Measurements from ENCODE around the gene DACH1. TPM values are rescaled to one million over a fixed set of nuclear protein-coding genes. Genes with fewer than 3 reads are reported as not detected.

The DACH1 gene
- total RNA-seq, 4 donors from 2014 or later: 1.0 to 6.3 (median 2.4) TPM

DNA sequence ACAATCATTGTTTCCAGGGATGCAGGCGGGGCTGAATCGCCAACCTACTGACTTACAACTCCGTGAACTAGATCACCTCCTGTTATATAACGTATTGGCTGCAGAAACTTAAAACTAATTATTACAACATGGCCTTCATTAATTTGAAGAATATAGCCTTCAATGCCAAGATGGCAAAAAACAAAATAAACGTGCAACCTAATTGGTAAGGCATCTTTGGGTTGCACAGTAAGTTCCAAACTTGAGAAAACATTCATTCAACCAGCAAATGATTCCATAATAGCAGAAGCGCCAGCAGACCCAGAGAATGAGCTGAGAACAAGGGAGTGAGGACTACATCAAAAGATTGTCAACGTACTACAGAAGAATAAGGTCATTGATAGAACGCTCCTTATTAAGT, 39.8 kb downstream of the DACH1 start:
- Histone ChIP-seq H3K27me3 (no peaks in the 10 kb centered on the region), H3K27ac (no peak overlapping the region), H3K9me3 (no peaks in the 10 kb centered on the region), H3K36me3 (no peaks in the 10 kb centered on the region), H3K4me1 (no peaks in the 10 kb centered on the region), H3K4me3 (no peak overlapping the region)
- TF ChIP-seq POLR2AphosphoS5 (IDR thresholded peaks at IDR 0.05): no peak
- TF ChIP-seq POLR2A (IDR thresholded peaks at IDR 0.05): no peak
- no peak for TF ChIP-seq EP300 (IDR thresholded peaks at IDR 0.05)
- TF ChIP-seq, protein P1, sequence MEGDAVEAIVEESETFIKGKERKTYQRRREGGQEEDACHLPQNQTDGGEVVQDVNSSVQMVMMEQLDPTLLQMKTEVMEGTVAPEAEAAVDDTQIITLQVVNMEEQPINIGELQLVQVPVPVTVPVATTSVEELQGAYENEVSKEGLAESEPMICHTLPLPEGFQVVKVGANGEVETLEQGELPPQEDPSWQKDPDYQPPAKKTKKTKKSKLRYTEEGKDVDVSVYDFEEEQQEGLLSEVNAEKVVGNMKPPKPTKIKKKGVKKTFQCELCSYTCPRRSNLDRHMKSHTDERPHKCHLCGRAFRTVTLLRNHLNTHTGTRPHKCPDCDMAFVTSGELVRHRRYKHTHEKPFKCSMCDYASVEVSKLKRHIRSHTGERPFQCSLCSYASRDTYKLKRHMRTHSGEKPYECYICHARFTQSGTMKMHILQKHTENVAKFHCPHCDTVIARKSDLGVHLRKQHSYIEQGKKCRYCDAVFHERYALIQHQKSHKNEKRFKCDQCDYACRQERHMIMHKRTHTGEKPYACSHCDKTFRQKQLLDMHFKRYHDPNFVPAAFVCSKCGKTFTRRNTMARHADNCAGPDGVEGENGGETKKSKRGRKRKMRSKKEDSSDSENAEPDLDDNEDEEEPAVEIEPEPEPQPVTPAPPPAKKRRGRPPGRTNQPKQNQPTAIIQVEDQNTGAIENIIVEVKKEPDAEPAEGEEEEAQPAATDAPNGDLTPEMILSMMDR (IDR thresholded peaks at IDR 0.05): no peak
- 79% methylated on average over 8 of the region's 8 CpGs for WGBS
- no peak for DNase-seq (ENCODE audit: low spot score in 2 of 2)

DNA sequence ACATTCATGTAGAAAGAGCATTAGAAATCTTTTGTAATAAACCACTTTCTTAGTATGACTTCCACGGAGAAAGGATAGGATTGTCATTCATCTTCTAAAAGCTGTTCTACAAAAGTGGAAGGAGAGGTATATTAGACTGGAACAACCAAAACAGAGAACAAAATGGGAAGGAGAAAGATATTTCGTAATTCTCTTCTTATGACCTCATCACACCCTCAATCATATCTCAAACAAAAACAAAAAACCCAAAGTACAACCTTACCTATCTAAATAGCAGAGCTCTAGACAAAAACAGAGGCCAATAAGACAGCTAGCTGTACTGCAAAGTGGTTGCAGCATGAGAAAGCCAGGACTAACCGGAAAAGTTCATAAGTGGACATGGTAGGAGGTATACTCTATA, 46.3 kb downstream of the DACH1 start:
- H3K9me3 ChIP-seq: no peaks in the 10 kb centered on the region
- no peaks in the 10 kb centered on the region for H3K4me1 ChIP-seq
- H3K27me3 ChIP-seq: no peaks in the 10 kb centered on the region
- H3K4me3 ChIP-seq: no peak overlapping the region
- 83% methylated on average over 3 of the region's 3 CpGs for WGBS
- no peaks in the 10 kb centered on the region for H3K36me3 ChIP-seq
- H3K27ac ChIP-seq: no peak overlapping the region
- TF ChIP-seq POLR2AphosphoS5 (IDR thresholded peaks at IDR 0.05) (no peak), EP300 (IDR thresholded peaks at IDR 0.05) (no peak), POLR2A (IDR thresholded peaks at IDR 0.05) (no peak)
- TF ChIP-seq, protein P1 (IDR thresholded peaks at IDR 0.05): no peak
- no peak for DNase-seq (ENCODE audit: low spot score in 2 of 2)

DNA sequence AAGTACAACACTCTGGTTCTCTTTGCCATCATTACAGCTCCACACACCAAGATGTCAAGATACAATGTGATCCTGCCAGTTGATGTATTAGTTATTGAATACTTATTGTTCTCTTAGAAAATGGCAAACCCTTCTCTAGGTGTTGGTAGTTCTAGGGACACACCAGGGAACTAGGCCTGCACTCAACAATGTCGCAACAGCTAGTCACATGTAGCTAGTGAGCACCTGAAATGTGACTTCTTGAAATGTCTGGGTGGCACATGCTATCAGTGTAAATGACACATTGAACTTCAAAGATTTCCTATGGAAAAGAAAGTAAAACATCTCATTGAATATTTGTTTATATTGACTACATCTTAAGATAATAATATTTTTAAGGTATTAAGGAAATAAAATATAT, 49.7 kb downstream of the DACH1 start:
- H3K27ac ChIP-seq: no peak overlapping the region
- TF ChIP-seq POLR2AphosphoS5 (IDR thresholded peaks at IDR 0.05) (no peak), POLR2A (IDR thresholded peaks at IDR 0.05) (no peak), EP300 (IDR thresholded peaks at IDR 0.05) (no peak)
- TF ChIP-seq, protein P1 (IDR thresholded peaks at IDR 0.05): no peak
- no peaks in the 10 kb centered on the region for H3K4me1 ChIP-seq
- no peaks in the 10 kb centered on the region for H3K27me3 ChIP-seq
- H3K36me3 ChIP-seq: no peaks in the 10 kb centered on the region
- no peaks in the 10 kb centered on the region for H3K9me3 ChIP-seq
- no peak for DNase-seq (ENCODE audit: low spot score in 2 of 2)
- H3K4me3 ChIP-seq: no peak overlapping the region
- WGBS: 100% methylated on average over 1 of the region's 1 CpG

DNA sequence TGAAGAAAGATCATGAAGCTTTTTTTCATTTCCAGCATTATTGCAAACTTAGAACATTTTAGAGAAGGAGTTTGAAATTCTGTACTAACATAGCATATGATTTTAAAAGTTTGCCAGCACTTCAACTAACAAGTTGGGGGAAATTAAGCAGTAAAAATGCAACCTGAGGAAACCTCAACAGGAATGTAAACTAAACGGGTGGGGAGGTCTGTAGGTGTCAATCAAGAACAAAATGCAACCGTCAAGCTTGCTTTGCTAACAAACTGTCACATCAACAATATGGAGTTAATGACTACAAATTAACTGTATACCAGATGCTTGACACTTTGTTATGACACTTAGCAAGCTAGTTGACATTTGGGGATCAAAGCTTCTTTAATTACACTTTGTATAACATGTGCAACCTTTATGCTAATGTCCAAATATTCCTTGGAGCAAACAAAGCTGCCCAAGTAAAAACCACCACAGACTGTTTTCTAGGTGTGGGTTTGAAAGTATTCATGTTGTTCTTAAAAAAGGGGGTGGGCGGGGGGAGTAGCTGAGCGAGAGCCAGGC, 52.1 kb downstream of the DACH1 start:
- H3K4me1 ChIP-seq: no peaks in the 10 kb centered on the region
- H3K27me3 ChIP-seq: no peaks in the 10 kb centered on the region
- TF ChIP-seq POLR2AphosphoS5 (IDR thresholded peaks at IDR 0.05) (no peak), EP300 (IDR thresholded peaks at IDR 0.05) (no peak), POLR2A (IDR thresholded peaks at IDR 0.05) (no peak)
- TF ChIP-seq, protein P1 (IDR thresholded peaks at IDR 0.05): no peak
- no peaks in the 10 kb centered on the region for H3K36me3 ChIP-seq
- DNase-seq (ENCODE audit: low spot score in 2 of 2): no peak
- WGBS: 31% methylated on average over 4 of the region's 4 CpGs
- no peaks in the 10 kb centered on the region for H3K9me3 ChIP-seq
- H3K4me3 ChIP-seq: no peak overlapping the region
- no peak overlapping the region for H3K27ac ChIP-seq

DNA sequence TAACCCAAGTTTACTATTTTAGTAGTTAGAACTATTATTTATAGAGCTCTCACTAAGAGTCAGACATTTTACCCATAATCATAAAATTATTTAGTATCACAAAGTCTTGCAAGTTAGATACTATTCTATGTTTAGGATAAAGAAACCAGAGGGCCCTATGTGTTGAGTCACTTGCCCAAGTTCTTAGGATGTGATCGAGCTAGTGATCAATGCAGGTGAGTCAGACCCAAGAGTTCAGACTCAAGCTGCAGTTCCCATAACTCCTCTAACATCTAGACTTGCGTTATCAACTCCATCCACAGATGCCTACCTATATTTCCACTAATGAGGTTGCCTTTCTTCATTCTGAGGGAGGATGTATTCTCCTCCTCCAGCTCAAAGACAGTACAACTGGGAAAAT, 53.8 kb downstream of the DACH1 start:
- Histone ChIP-seq H3K9me3 (no peaks in the 10 kb centered on the region), H3K4me3 (no peak overlapping the region), H3K27me3 (no peaks in the 10 kb centered on the region), H3K36me3 (no peaks in the 10 kb centered on the region), H3K27ac (no peak overlapping the region), H3K4me1 (no peaks in the 10 kb centered on the region)
- 86% methylated on average over 2 of the region's 2 CpGs for WGBS
- DNase-seq (ENCODE audit: low spot score in 2 of 2): no peak
- TF ChIP-seq EP300 (IDR thresholded peaks at IDR 0.05) (no peak), POLR2AphosphoS5 (IDR thresholded peaks at IDR 0.05) (no peak), POLR2A (IDR thresholded peaks at IDR 0.05) (no peak)
- TF ChIP-seq, protein P1 (IDR thresholded peaks at IDR 0.05): no peak

Measured in suprapubic skin (tissue), 4 donors.